K562 (cell line): ENCODE measurements around the gene TMPRSS6. TPM values are rescaled to one million over a fixed set of nuclear protein-coding genes. Genes with fewer than 3 reads are reported as not detected.

Experiments
- ATAC-seq: fragments of 200-7000 bp; cut with Tn5 transposase; 3 replicates; pipeline ENCODE4 v1.9.1; 2020; ENCODE audit warnings: moderate library complexity
- BruUV-seq: library from RNA; stranded (reverse); fragments of 400-500 nt; replicated peaks from 2 replicates; lab custom pipeline; 2021; lab: Mats Ljungman, UMichigan
- CTCF ChIA-PET: fragments of 300-600 bp; formaldehyde crosslinking; extraction: SDS; loops from one replicate; lab custom pipeline; 2021; ENCODE audit warnings: low intra/inter-chr PET ratio; lab: Yijun Ruan, JAX
- POLR2A ChIA-PET: fragments of 300-600, 350-650 bp; sonication (Branson Sonifier 250); formaldehyde crosslinking; extraction: SDS; loops from one replicate; lab custom pipeline; 2021; ENCODE audit warnings: antibody characterized with exemption, inconsistent platforms; lab: Yijun Ruan, JAX
- DNase-seq, 4 experiments: peaks; one replicate each; pipeline versions ENCODE4 v3.0.0 to v3.0.0-alpha.2; 2011 to 2018; ENCODE audit warnings: low spot score in 3 of 4, mixed read lengths in 3 of 4; ENCODE audit errors: extremely low read depth in 1 of 4
- FAIRE-seq: peaks from 2 replicates; lab custom pipeline; 2011; peaks lifted over from hg19 to GRCh38; lab: Jason Lieb, UNC
- H2AFZ ChIP-seq: 2 replicates; pipeline ENCODE4 v1.6.0; 2011; ENCODE audit warnings: low read depth, low read length, control low read depth, inconsistent platforms
- H3K27ac ChIP-seq: fragments of 200-600 bp; 3 replicates; pipeline ENCODE4 v1.8.0; 2011; ENCODE audit warnings: low read depth, mild to moderate bottlenecking, control low read depth, inconsistent platforms, low read length, moderate library complexity, mixed read lengths; ENCODE audit errors: extremely low read depth
- H3K27me3 ChIP-seq, 2 experiments: fragments of 300-600 bp in 1 of 2; 2 replicates in 1 of 2; 3 replicates in 1 of 2; pipeline versions ENCODE4 v1.6.0 to v1.8.0; 2011; ENCODE audit warnings: inconsistent platforms in 2 of 2, low read length in 2 of 2, mild to moderate bottlenecking in 1 of 2, mixed read lengths in 1 of 2, moderate library complexity in 1 of 2; ENCODE audit not compliant: control insufficient read depth in 2 of 2, insufficient read depth in 2 of 2
- H3K36me3 ChIP-seq: fragments of 300-600 bp; 3 replicates; pipeline ENCODE4 v1.8.0; 2011; ENCODE audit warnings: mild to moderate bottlenecking, low read length, inconsistent platforms; ENCODE audit not compliant: control insufficient read depth, insufficient read depth
- H3K4me1 ChIP-seq, 2 experiments: fragments of 200-600 bp in 1 of 2; replicated peaks in 1 of 2; 2 replicates in 1 of 2; 3 replicates in 1 of 2; pipeline versions ENCODE4 v1.5.1 to v1.8.0; 2011; ENCODE audit warnings: inconsistent platforms in 2 of 2, low read length in 2 of 2, mild to moderate bottlenecking in 1 of 2, mixed read lengths in 1 of 2, moderate library complexity in 1 of 2; ENCODE audit not compliant: control insufficient read depth in 2 of 2, insufficient read depth in 2 of 2
- H3K4me2 ChIP-seq: 2 replicates; pipeline ENCODE4 v1.6.1; 2011; ENCODE audit warnings: low read length, control low read depth, inconsistent platforms, mixed read lengths; ENCODE audit not compliant: insufficient read depth
- H3K4me3 ChIP-seq: fragments of 200-600 bp; sonication (generic), shearing (Covaris generic); 2 replicates; pipeline ENCODE4 v1.5.1; 2016; ENCODE audit warnings: control low read depth, inconsistent platforms
- H3K79me2 ChIP-seq: fragments of 200-600 bp; 3 replicates; pipeline ENCODE4 v1.8.0; 2011; ENCODE audit warnings: low read length, inconsistent platforms; ENCODE audit not compliant: control insufficient read depth, insufficient read depth
- H3K9ac ChIP-seq, 2 experiments: 2 replicates each; pipeline versions ENCODE4 v1.6.0 to v1.6.1; 2011; ENCODE audit warnings: low read depth in 2 of 2, low read length in 2 of 2, control low read depth in 1 of 2, inconsistent platforms in 1 of 2, mild to moderate bottlenecking in 1 of 2, mixed read lengths in 1 of 2; ENCODE audit not compliant: insufficient read depth in 1 of 2
- H3K9me1 ChIP-seq: one replicate; pipeline ENCODE4 v1.6.0; 2011; ENCODE audit warnings: inconsistent platforms, mild to moderate bottlenecking, low read length, moderate library complexity; ENCODE audit not compliant: control insufficient read depth, insufficient read depth
- H3K9me3 ChIP-seq: replicated peaks from 2 replicates; pipeline ENCODE4 v1.5.1; 2011; ENCODE audit warnings: low read depth, low read length, inconsistent platforms; ENCODE audit not compliant: control insufficient read depth, insufficient read depth
- H4K20me1 ChIP-seq: replicated peaks from 2 replicates; pipeline ENCODE4 v1.6.1; 2011; ENCODE audit warnings: low read length, inconsistent platforms, mixed read lengths; ENCODE audit not compliant: control insufficient read depth, insufficient read depth
- ATF2 ChIP-seq: sonication (generic); formaldehyde crosslinking; IDR thresholded peaks from 2 replicates; pipeline ENCODE4 v1.8.1; 2022; ENCODE audit warnings: missing genetic modification reagents
- KLF13 ChIP-seq: fragments of 450-650 bp; IDR thresholded peaks from 2 replicates; pipeline ENCODE4 v1.6.1; 2016; ENCODE audit warnings: missing genetic modification characterization, low read depth, mild to moderate bottlenecking, missing compliant biosample characterization, moderate library complexity, borderline replicate concordance
- MCM2 ChIP-seq: fragments of 450-650 bp; IDR thresholded peaks from 2 replicates; pipeline ENCODE4 v1.6.1; 2017; ENCODE audit warnings: low read depth, mild to moderate bottlenecking
- TAF15 ChIP-seq: fragments of 200-400 bp; formaldehyde crosslinking; IDR thresholded peaks from 2 replicates; pipeline ENCODE4 v1.6.1; 2017; ENCODE audit warnings: mild to moderate bottlenecking, low read depth, low read length, moderate library complexity
- TRIM25 ChIP-seq: fragments of 450-650 bp; IDR thresholded peaks from 2 replicates; pipeline ENCODE4 v1.7.0; 2016; ENCODE audit warnings: borderline replicate concordance
- ZNF512 ChIP-seq: IDR thresholded peaks from 2 replicates; pipeline ENCODE4 v1.6.1; 2016; ENCODE audit warnings: missing genetic modification characterization, missing compliant biosample characterization
- WGBS: fragments of 100-300 bp; shearing (Covaris generic); methylation state at CpG from one replicate; pipeline ENCODE4 v1.1.6; 2016; ENCODE audit warnings: low coverage, mixed read lengths; ENCODE audit not compliant: insufficient coverage; ENCODE audit errors: missing lambda C conversion rate; 5-methylcytosine and 5-hydroxymethylcytosine counted together
- in situ Hi-C: fragments of 300-500 bp; cut with MboI; formaldehyde crosslinking; loops from 4 replicates; pipeline ENCODE4 v1.15.0; 2018; ENCODE audit warnings: inconsistent platforms, mixed read lengths
- intact Hi-C: fragments of 100-400 bp; cut with micrococcal nuclease; formaldehyde crosslinking; loops from 2 replicates; pipeline ENCODE4 v1.14.2; 2022
- polyA plus RNA-seq, 8 experiments: library from polyadenylated mRNA; depleted of rRNA in 4 of 8; stranded (reverse) in 5 of 8; unstranded in 3 of 8; fragments of >200 nt; fragmentation: Nextera tagmentation in 2 of 8; fragmentation: Illumina TruSeq in 1 of 8; extraction: Ambion mirVana in 2 of 8; extraction: Trizol in 1 of 8; gene quantifications; 2 replicates each; pipeline versions ENCODE4 v1.2.1 to v1.2.3, GENCODE V29; 2011 to 2014; ENCODE audit warnings: inconsistent platforms in 1 of 8, missing spikeins in 1 of 8
- total RNA-seq, 7 experiments: library from RNA; depleted of rRNA in 6 of 7; stranded (reverse); fragments of >200 nt in 6 of 7; fragmentation: Illumina TruSeq in 2 of 7; extraction: Trizol in 2 of 7; gene quantifications; 2 replicates each; pipeline versions ENCODE4 v1.2.1 to v1.2.3, GENCODE V29; 2011 to 2021; ENCODE audit warnings: low replicate concordance in 1 of 7

TMPRSS6 gene
- total and polyA plus RNA-seq, 9 of the 15 experiments (the other 6 are each of a cell fraction or from before 2014, with no cell fraction given): 0.03 TPM; not detected in 8

DNA sequence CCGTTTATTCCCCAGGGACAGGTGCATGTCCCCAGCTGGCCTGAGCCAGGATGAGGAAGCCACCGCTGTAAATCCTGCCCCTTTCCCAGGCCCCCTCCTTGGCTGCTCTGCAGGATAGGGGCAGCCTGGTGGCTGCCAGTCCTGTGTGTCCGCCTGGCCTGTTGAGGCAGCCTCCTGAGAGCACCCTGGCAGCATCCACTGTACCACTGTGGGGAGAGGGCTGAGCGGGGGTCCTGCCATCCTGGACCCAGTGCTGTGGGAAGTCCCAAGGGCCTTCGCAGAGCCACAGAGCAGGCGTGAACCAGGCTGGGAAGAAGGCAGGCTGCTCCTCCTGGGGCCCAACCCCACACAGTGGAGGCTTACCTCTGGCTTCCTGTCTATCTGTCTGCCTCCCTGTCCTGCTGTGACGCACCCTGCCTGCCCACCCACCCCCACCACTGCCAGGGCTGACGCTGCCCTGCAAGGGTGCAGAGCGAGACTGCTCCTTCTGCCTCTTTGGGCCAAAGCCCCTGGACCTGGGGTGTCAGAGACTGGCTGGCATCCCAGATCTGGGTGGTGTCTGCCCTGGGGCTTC, 49.5 kb downstream of the TMPRSS6 start:
- ChIA-PET CTCF (no interaction called here), POLR2A (no interaction called here)
- H3K27ac ChIP-seq: no peak overlapping the region
- no peaks in the 10 kb centered on the region for H3K79me2 ChIP-seq
- DNase-seq (no peak), FAIRE-seq (no peak), ATAC-seq (no peak)
- H3K36me3 ChIP-seq: no peaks in the 10 kb centered on the region
- H4K20me1 ChIP-seq: no peaks in the 10 kb centered on the region; the same call in 1 of the 2 replicates
- H3K9ac ChIP-seq: no peak overlapping the region
- 0% methylated on average over 4 of the region's 9 CpGs for WGBS
- in situ Hi-C loops (no loop called here), intact Hi-C loops (no loop called here)
- H3K9me3 ChIP-seq: no peaks in the 10 kb centered on the region
- H3K27me3 ChIP-seq: peaks cover 14 to 74% of the 10 kb centered on the region in 2 experiments; a peak in 4 of 5 replicates
- BruUV-seq: no TSS peak
- no peaks in the 10 kb centered on the region for H3K9me1 ChIP-seq
- TF ChIP-seq ZNF512 (tag) (no peak), TAF15 (no peak), KLF13 (tag) (no peak), TRIM25 (no peak), MCM2 (no peak), ATF2 (CRISPR knock-in tag) (no peak)
- H3K4me2 ChIP-seq: no peak overlapping the region
- H2AFZ ChIP-seq: no peak overlapping the region
- no peaks in the 10 kb centered on the region; a peak in 1 of 5 replicates for H3K4me1 ChIP-seq
- H3K4me3 ChIP-seq: no peak overlapping the region
